HG03135 (cell line): ENCODE results near the gene ATP13A1.
"Not testable (repeated sequence)": the region's sequence is repeated elsewhere in the genome, so short reads cannot be mapped to it uniquely, and the experiment has no call there.

Source experiments
- ATAC-seq: cut with Tn5 transposase; IDR thresholded peaks from one replicate; pipeline ENCODE4 v1.9.1; 2021; ENCODE audit warnings: mild to moderate bottlenecking, moderate library complexity; ENCODE audit not compliant: unreplicated experiment

Gene ATP13A1

DNA sequence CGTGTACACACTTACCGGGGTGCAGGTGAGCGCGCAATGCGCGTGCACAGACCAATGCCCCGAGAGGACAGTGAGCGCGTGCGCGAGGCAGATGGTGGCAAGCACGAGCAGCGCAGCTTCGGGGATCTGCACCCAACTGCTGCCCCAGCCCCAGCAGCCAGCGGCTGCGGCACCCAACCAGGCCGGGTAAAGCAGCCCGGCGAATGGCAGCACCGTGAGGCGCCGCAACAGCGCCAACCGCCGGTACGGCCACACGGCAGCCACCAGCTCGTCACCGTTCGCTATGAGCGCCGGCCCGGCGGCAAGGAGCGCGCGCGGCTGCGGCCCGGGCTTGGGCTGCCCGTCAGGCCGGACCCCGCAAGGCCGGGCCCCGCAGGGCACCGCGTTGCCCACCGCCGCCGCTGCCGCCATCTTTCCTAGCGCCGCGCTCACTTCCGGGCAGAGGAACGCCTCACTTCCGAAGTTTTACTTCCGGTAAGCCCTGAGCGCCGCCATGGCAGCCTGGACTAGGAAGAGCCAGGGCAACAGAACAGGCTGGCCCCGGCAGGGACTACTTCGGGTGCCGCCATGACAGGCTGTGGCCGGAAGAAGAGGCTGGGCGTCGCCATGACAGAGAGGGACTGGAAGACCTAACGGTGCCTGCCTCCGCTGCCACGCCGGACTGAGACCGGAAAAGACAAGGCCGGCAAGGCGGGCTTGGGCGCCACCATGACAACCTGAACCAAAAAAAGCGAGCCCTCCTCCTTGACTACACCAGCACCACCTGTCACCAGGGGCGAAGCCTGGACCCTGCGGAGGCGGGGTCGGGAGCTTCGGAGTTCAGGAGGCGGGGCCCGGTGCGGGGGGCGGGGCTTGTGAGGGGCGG is at the start of gene ATP13A1:
Gene ATP13A1, minus strand, starts transcription at position 421 of the 865 bp plus-strand sequence. Its CDS starts 10 bp downstream, at position 411.
- peak; percentile 64 for ATAC-seq

DNA sequence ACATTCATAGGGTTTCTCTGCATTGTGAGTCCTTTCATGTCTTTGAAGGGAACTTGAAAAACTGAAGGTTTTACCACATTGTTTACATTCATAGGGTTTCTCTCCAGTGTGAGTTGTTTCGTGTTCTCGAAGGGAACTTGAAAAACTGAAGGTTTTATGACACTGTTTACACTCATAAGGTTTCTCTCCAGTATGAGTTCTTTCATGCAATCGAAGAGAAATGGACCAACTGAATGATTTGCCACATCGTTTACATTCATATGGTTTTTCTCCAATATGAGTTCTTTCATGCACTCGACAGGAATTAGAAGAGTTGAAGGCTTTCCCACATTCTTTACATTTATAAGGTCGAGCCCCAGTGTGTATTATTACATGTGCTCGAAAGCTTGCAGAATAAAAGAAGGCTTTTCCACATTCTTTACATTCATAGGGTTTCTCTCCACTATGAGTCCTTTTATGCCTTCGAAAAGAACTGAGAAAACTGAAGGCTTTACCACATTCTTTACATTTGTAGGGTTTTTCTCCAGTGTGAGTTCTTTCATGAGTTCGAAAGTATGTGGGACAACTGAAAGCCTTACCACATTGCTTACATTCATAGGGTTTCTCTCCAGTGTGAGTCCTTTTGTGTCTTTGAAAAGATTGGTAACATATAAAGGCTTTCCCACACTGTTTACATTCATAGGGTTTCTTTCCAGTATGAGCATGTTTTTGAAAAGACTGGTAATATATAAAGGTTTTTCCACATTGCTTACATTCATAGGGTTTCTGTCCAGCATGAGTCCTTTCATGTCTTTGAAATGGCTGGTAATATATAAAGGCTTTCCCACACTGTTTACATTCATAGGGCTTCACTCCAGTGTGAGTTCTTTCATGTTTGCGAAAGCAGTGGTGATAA is 48.7 kb upstream of the ATP13A1 start:
- ATAC-seq, result no peak

DNA sequence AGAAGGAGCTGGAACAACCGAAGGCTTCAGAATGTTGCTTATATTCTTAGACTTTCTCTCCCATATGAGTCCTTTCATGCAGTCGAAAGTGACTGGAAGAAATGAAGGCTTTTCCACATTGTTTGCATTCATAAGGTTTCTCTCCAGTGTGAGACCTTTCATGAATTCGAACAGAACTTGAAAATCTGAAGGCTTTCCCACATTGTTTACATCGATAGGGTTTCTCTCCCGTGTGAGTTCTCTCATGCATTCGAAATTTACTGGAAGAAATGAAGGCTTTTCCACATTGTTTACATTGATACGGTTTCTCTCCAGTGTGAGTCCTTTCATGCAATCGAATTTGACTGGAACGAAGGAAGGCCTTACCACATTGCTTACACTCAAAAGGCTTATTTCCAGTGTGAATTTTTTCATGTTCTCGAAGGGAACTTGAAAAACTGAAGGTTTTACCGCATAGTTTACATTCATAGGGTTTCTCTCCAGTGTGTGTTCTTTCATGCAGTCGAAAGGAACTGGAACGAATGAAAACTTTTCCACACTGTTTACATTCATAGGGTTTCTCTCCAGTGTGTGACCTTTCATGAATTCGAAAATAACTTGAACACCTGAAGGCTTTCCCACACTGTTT is 47.9 kb upstream of the ATP13A1 start:
- no peak for ATAC-seq

DNA sequence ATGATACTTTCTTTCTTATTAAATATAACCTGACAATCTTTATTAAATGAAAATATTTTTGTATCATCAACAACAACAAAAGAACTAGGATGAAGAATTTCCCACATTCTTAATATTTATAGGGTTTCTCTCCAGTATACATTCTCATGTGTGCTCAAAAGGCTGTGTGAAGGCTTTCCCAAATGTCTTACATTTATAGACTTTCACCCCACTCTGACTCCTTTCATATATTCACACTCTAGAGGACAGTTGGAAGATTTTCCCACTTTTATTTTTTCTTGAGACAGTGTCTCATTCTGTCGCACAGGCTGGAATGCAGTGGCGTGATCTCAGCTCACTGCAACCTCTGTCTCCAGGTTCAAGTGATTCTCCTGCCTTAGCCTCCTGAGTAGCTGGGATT is 47.0 kb upstream of the ATP13A1 start:
- ATAC-seq, result no peak

DNA sequence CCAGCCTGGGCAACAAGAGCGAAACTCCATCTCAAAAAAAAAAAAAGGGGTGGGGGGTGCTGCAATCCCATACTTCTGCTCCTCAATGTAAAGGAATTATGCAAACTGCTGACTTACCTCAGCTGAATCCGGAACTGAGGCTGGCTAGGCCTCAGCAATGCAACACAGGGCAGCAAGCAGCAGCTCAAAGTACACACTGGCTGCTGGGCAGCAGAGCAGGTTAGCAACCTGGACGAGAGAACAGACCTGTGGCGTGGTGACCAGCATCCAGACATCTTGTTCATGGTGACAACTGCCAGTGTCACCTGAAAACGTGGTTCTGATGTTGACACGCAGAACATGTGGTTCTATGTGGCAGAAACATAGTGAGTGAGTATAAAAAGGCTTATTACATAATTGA is 41.4 kb upstream of the ATP13A1 start:
- no peak for ATAC-seq

DNA sequence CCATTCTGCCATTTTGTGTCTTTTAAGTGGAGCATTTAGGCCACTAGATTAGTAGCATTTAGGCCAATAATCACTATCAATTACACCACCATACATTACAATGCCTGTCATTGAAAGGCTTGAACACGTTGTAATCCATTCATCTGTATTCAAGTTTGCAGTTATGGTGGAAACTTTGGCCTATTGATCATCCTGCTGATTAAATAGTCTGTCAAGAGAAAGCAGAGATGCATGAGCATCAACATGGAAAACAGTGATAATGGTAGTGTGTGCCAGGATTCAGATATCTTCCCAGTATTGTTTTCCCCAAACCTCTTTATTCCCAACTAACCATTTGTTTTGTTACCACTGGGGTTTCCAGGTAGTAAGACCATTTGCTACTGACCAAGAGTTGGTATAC is 37.0 kb upstream of the ATP13A1 start:
- ATAC-seq, result not testable (repeated sequence)

DNA sequence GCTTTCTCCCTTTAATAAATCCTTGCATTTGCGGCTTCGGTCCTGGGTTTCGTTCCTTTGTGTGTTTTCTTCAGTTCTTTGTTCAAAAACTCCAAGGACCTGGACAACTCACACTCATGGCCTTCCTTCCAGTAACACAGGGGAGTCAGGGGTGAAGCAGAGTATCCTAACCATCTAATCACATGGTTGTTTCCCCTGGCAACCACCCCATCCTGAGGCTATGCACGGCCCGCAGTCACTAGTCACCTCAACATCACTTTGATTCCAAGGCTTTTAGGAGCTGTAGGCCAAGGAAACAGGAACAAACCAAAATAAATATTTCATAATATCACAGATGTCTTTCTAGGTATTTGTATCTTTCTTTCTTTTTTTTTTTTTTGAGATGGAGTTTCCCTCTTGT is 34.1 kb upstream of the ATP13A1 start:
- ATAC-seq, result no peak

DNA sequence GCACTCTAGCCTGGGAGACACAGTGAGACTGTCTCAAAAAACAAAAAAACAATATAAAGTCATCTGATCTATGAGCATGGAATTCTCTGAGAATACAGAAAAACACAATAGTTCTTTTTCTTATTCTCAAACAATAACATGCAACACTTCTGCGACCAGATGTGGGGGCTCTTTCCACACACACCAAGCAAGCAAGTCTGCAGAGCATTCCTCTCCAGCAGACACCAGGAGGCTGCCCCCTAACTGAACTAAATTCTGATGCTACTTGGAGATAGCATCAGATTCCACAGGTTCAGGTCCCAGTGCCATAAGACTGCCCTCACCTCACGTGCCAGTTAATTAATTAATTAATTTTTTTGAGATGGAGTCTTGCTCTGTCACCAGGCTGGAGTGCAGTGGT is 32.9 kb upstream of the ATP13A1 start:
- ATAC-seq, result no peak

DNA sequence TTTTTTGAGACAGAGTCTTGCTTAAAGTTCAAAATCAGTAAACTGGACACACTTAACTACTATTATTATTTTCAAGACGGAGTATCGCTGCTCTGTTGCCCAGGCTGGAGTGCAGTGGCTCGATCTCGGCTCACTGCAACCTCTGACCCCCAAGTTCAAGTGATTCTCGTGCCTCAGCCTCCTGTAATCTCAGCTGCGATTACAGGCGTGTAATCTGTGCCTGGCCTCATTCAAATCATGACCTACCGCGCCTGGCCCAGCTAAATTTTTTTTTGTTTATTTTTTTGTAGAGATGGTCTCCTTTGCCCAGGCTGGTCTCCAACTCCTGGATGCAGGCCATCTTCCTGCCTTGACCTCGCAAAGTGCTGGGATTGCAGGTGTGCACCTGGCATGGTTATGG is 28.2 kb upstream of the ATP13A1 start:
- no peak for ATAC-seq

DNA sequence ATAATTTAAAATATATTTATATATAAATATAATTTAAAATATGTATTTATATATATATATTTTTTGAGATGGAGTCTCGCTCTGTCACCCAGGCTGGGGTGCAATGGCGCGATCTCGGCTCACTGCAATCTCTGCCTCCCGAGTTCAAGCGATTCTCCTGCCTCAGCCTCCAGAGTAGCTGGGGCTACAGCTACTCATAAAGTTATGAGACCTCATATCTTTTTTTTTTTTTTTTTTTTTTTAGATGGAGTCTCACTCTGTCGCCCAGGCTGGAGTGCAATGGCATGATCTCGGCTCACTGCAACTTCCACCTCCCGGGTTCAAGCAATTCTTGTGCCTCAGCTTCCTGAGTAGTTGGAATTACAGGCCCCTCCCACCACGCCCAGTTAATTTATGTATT is 25.5 kb upstream of the ATP13A1 start:
- not testable (repeated sequence) for ATAC-seq

DNA sequence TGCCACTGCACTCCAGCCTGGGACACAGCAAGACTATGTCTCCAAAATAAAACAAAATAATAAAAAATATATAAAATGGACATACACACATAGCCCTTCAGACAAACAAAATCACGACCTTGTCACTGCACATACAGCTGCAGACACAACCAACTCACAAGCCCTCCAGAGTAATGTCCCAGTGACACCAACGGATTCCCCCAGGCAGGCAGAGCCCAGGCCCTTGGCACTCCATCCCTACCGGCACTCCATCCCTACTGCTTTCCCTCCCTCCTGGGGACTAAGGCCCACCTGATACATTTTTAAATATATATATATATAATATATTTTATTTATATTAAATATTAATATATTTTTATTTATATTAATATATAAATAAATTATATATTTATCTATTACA is 23.6 kb upstream of the ATP13A1 start:
- ATAC-seq, result no peak

DNA sequence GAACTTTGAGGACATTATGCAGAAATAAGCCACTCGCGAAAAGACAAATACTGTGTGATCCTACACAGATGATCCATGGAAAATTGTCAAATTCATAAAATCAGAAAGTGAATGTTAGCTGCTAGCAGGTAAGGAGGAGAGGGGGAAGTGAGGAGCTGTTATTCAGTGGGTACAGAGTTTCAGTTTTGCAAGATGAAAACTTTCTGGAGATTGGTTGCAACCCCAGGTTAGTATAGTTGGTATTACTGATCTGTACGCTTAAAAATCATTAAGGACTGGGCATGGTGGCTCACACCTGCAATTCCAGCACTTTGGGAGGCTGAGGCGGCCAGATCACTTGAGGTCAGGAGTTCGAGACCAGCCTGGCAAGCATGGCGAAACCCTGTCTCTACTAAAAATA is 23.1 kb upstream of the ATP13A1 start:
- ATAC-seq, result no peak

DNA sequence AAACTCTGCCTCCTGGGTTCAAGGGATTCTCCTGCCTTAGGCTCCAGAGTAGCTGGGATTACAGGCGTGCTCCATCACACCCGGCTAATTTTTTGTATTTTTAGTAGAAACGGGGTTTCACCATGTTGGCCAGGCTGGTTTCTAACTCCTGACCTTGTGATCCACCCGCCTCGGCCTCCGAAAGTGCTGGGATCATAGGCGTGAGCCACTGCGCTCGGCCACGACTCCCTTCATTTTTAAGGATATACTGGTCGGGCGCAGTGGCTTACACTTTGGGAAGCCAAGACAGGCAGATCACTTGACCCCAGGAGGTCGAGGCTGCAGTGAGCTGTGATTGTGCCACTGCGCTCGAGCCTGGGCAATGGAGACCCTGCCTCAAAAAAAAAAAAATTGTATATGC is 22.6 kb upstream of the ATP13A1 start:
- ATAC-seq, result not testable (repeated sequence)

DNA sequence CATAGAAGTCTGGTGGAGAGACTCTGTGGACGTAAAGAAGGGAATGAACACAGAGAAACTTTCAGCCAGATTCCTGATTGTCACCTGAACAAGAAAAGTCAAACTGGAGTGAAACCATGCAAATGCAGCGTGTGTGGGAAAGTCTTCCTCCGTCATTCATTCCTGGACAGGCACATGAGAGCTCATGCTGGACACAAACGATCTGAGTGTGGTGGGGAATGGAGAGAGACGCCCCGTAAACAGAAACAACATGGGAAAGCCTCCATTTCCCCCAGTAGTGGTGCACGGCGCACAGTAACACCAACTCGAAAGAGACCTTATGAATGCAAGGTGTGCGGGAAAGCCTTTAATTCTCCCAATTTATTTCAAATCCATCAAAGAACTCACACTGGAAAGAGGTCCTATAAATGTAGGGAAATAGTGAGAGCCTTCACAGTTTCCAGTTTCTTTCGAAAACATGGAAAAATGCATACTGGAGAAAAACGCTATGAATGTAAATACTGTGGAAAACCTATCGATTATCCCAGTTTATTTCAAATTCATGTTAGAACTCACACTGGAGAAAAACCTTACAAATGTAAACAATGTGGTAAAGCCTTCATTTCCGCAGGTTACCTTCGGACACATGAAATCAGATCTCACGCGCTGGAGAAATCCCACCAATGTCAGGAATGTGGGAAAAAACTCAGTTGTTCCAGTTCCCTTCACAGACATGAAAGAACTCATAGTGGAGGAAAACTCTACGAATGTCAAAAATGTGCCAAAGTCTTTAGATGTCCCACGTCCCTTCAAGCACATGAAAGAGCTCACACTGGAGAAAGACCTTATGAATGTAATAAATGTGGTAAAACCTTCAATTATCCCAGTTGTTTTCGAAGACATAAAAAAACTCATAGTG is 15.9 kb upstream of the ATP13A1 start:
- no peak for ATAC-seq

DNA sequence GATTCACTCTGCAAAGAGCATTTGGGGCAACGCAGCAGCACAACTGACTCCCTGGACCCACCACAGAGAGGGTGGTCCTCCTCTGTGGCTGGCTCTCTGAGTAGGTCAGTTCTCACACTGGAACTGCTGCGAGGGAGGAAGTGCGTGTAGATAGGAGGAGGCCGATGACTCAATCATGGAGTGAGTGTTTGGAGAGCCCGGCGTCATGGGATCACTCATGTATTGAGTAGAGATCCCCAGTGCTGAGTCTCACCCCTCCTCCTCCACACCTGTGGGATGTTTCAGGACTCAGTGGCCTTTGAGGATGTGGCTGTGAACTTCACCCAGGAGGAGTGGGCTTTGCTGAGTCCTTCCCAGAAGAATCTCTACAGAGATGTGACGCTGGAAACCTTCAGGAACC is 14.1 kb upstream of the ATP13A1 start:
- no peak for ATAC-seq

DNA sequence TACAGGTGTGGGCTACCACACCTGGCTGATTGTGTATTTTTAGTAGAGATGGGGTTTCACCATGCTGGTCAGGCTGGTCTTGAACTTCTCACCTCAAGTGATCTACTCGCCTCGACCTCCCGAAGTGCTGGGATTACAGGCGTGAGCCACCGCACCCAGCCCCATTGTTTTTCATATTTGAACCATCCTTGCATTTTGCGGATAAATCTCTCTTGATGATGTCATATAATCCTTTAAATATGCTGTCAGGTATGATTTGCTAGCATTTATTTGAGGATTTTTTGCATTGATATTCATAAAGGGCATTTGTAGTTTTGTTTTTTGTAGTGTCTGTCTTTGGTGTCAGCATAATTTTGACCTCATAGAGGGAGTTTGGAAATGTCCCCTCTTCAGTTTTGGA is 10.8 kb upstream of the ATP13A1 start:
- no peak for ATAC-seq

DNA sequence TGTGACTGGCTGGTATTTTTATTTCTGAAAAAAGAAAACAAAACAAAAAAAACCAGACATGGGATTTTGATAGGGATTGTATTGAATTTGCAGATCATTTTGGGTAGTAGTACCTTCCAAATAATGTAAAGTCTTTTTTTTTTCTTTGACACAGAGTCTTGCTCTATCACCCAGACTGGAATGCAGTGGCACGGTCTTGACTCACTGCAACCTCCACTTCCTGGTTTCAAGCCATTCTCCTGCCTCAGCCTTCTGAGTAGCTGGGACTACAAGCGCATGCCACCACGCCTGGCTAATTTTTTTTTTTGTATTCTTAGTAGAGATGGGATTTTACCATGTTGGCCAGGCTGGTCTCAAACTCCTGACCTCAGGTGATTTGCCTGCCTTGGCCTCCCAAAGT is 9.3 kb upstream of the ATP13A1 start:
- no peak for ATAC-seq

DNA sequence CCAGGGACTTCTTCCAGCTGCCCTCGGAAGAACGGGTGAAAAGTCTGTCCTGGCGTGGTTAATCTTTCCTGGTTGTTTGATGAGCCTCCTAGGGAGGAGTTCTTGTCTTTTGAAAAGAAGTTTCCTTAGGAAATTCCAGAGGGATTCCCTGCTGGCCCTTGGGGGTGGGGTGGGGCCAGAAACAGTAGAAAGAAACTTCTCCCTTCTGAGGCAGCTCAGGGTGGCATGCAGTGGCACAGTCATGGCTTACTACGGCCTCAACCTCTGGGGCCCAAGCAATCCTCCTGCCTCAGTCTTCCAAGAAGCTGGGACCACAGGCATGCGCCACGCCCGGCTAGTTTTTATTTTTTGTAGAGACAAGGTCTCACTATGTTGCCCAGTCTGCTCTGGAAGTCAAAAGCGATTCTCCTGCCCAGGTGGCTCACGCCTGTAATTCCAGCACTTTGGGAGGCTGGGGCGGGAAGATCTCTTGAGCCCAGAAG is 6.6 kb upstream of the ATP13A1 start:
- ATAC-seq, result no peak

DNA sequence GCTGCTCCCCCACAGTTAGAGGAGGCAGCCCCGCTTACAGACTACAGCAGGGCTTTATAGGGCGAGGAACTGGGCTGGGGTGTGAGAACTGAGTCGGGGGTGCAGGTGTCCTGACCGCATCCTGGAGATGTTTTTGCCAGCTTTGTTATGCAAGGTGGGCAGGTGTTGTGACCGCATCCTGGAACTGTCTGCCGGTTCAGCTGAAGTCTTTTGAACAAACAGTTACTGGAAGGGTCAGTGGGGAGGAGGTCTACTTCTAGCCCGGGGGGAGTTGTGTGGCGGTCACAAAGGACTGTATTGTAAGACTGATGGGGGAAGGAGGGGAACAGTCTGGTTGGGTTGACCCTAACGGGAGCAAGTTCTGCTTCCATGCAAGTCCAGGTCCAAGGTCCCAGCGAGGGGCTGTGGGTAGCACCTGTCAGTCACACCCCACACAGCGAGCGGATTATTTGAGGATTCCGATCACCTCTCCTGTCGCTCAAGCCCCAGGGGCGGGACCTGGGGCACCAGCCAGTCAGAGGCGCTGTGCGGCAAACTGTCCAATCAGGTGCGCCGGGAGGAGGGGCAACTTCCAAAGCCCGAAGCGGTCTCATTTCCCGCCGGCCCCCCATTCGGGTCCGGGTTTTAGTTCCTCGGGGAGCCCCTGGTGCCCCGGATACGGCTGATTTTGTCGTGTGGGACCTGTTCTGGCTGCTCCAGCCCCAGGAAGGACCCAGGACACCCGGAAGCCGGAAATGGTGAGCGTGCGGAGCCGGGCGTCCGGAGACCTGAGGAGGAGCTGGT is 4.9 kb upstream of the ATP13A1 start, which contains the start of gene ZNF101:
Gene ZNF101, plus strand, starts transcription at position 610 of the 783 bp plus-strand sequence. Its CDS starts 125 bp downstream, at position 735.
- peak; percentile 59 for ATAC-seq
